Lower lobe of right lung (tissue), 2 donors: ENCODE measurements around the gene KCNK4. TPM values are rescaled to one million over a fixed set of nuclear protein-coding genes. Genes with fewer than 3 reads are reported as not detected.

Source experiments
- ATAC-seq, 2 donors: fragments of 200-7000 bp; cut with Tn5 transposase; one replicate each; pipeline ENCODE4 v1.9.1; 2020 to 2022; ENCODE audit warnings: mild to moderate bottlenecking in 2 of 2, moderate library complexity in 2 of 2
- DNase-seq: peaks from one replicate; pipeline ENCODE4 v3.0.0-alpha.2; 2020
- H3K27ac ChIP-seq: fragments of 200-600 bp; one replicate; pipeline ENCODE4 v1.8.0; 2022
- H3K27me3 ChIP-seq: fragments of 200-600 bp; one replicate; pipeline ENCODE4 v1.8.0; 2022; ENCODE audit warnings: low read depth
- H3K36me3 ChIP-seq: fragments of 200-600 bp; one replicate; pipeline ENCODE4 v1.8.0; 2022; ENCODE audit warnings: mild to moderate bottlenecking
- H3K4me1 ChIP-seq: fragments of 200-600 bp; one replicate; pipeline ENCODE4 v1.8.0; 2022
- H3K4me3 ChIP-seq: fragments of 200-600 bp; one replicate; pipeline ENCODE4 v1.8.0; 2022; ENCODE audit warnings: mild to moderate bottlenecking
- H3K9me3 ChIP-seq: fragments of 200-600 bp; one replicate; pipeline ENCODE4 v1.8.0; 2022
- CTCF ChIP-seq: fragments of 200-600 bp; IDR thresholded peaks from one replicate; pipeline ENCODE4 v1.8.0; 2022; ENCODE audit warnings: antibody characterized with exemption, mild to moderate bottlenecking
- intact Hi-C: fragments of 100-400 bp; cut with DNase I; formaldehyde crosslinking; loops from one replicate; pipeline ENCODE4 v1.11.0; 2022
- total RNA-seq: library from RNA; stranded (reverse); fragmentation: NEBNext Ultra II Directional; extraction: Animal tissue kit (Norgen Biotek cat#: 25700); gene quantifications from one replicate; pipeline ENCODE4 v1.2.1, GENCODE V29; 2021
- donor health status: DM: no; HTN: yes; CAD: no; lungs with severe emphysema.

The KCNK4 gene
- total RNA-seq, 1 donor from 2014 or later: not detected

GRCh38 chr11:64299847-64300648, 8.9 kb downstream of the KCNK4 start, which contains the start of gene CATSPERZ:
Gene CATSPERZ (plus strand): TSS chr11:64300358. CDS start chr11:64300411, 53 bp downstream.
- intact Hi-C loops: no loop called here
- Histone ChIP-seq H3K27me3 (peaks cover 59% of the 10 kb centered on the region), H3K36me3 (no peaks in the 10 kb centered on the region), H3K4me1 (peaks cover 33% of the 10 kb centered on the region), H3K9me3 (no peaks in the 10 kb centered on the region), H3K4me3 (peak within 1 kb of the TSS; percentile 51), H3K27ac (peak within 1 kb of the TSS; percentile 34)
- no peak for ATAC-seq
- DNase-seq: no peak
- TF ChIP-seq CTCF: no peak

GRCh38 chr11:64303109-64304031, 12.3 kb downstream of the KCNK4 start:
- no peak for DNase-seq
- Histone ChIP-seq H3K9me3 (no peaks in the 10 kb centered on the region), H3K27me3 (peaks cover 25% of the 10 kb centered on the region), H3K36me3 (peaks cover 9% of the 10 kb centered on the region), H3K4me3 (peak overlapping the region; percentile 75), H3K27ac (peak overlapping the region; percentile 96), H3K4me1 (peaks cover 48% of the 10 kb centered on the region)
- intact Hi-C loops: no loop called here
- no peak for TF ChIP-seq CTCF
- no peak for ATAC-seq

- no peak for TF ChIP-seq CTCF
- intact Hi-C loops: no loop called here
- ATAC-seq (no peak), DNase-seq (no peak)
- Histone ChIP-seq H3K36me3 (peaks cover 9% of the 10 kb centered on the region), H3K4me1 (peaks cover 46% of the 10 kb centered on the region), H3K27ac (peak overlapping the region; percentile 96), H3K27me3 (peaks cover 19% of the 10 kb centered on the region), H3K9me3 (no peaks in the 10 kb centered on the region), H3K4me3 (peak overlapping the region; percentile 75)
These were observed 12.9 kb downstream of the KCNK4 start for GRCh38 chr11:64304032-64304315.

- Histone ChIP-seq H3K27me3 (peaks cover 14% of the 10 kb centered on the region), H3K9me3 (no peaks in the 10 kb centered on the region), H3K36me3 (peaks cover 9% of the 10 kb centered on the region), H3K4me3 (peak overlapping the region; percentile 75), H3K27ac (peak overlapping the region; percentile 96), H3K4me1 (peaks cover 41% of the 10 kb centered on the region)
- peak; percentile 87 for TF ChIP-seq CTCF
- ATAC-seq (peak; percentile 66 to 72), DNase-seq (peak; percentile 97)
- intact Hi-C loops: no loop called here
These were observed 13.4 kb downstream of the KCNK4 start for GRCh38 chr11:64304316-64305072.

GRCh38 chr11:64305075-64305690, 14.1 kb downstream of the KCNK4 start, which contains the start of gene ESRRA:
Gene ESRRA (plus strand): TSS chr11:64305524. CDS start chr11:64307180, 1,656 bp downstream.
- TF ChIP-seq CTCF: no peak
- ATAC-seq (peak; percentile 93 to 96), DNase-seq (peak; percentile 100)
- H3K36me3 ChIP-seq: peaks cover 9% of the 10 kb centered on the region
- H3K9me3 ChIP-seq: no peaks in the 10 kb centered on the region
- peak within 1 kb of the TSS; percentile 96 for H3K27ac ChIP-seq
- peak within 1 kb of the TSS; percentile 75 for H3K4me3 ChIP-seq
- intact Hi-C loops: no loop called here
- peaks cover 34% of the 10 kb centered on the region for H3K4me1 ChIP-seq
- H3K27me3 ChIP-seq: peaks cover 7% of the 10 kb centered on the region
